H9 (cell line): ENCODE data around the gene MYO5B. TPM values are rescaled to one million over a fixed set of nuclear protein-coding genes. Genes with fewer than 3 reads are reported as not detected.

ENCODE experiments used
- DNase-seq: peaks from one replicate; pipeline ENCODE4 v3.0.0-alpha.2; 2017
- H2AFZ ChIP-seq: one replicate; pipeline ENCODE4 v1.6.1; 2013; ENCODE audit warnings: mild to moderate bottlenecking, low read length, control low read depth, moderate library complexity
- H2AK5ac ChIP-seq: 2 replicates; pipeline ENCODE4 v1.6.1; 2013; ENCODE audit warnings: low read length, control low read depth, mixed read lengths; ENCODE audit not compliant: insufficient read length
- H2BK120ac ChIP-seq: one replicate; pipeline ENCODE4 v1.6.1; 2013; ENCODE audit warnings: low read depth, mild to moderate bottlenecking, low read length, control low read depth, inconsistent platforms; ENCODE audit not compliant: poor library complexity, severe bottlenecking
- H2BK12ac ChIP-seq: 2 replicates; pipeline ENCODE4 v1.6.1; 2013; ENCODE audit warnings: low read length, control low read depth, mixed read lengths, low read depth; ENCODE audit not compliant: insufficient read length
- H2BK15ac ChIP-seq: 2 replicates; pipeline ENCODE4 v1.6.1; 2013; ENCODE audit warnings: low read depth, low read length, control low read depth
- H2BK20ac ChIP-seq: one replicate; pipeline ENCODE4 v1.6.1; 2013; ENCODE audit warnings: low read depth, mild to moderate bottlenecking, low read length, control low read depth, inconsistent platforms; ENCODE audit not compliant: poor library complexity, severe bottlenecking
- H2BK5ac ChIP-seq: 2 replicates; pipeline ENCODE4 v1.6.1; 2013; ENCODE audit warnings: low read length, control low read depth, mixed read lengths; ENCODE audit not compliant: insufficient read length
- H3K14ac ChIP-seq: 2 replicates; pipeline ENCODE4 v1.6.1; 2013; ENCODE audit warnings: low read length, control low read depth; ENCODE audit not compliant: insufficient read depth
- H3K18ac ChIP-seq: 2 replicates; pipeline ENCODE4 v1.6.1; 2013; ENCODE audit warnings: low read depth, mild to moderate bottlenecking, mixed read lengths, low read length, control low read depth; ENCODE audit not compliant: insufficient read length
- H3K23ac ChIP-seq: 2 replicates; pipeline ENCODE4 v1.6.1; 2013; ENCODE audit warnings: low read length, control low read depth, mixed read lengths, low read depth; ENCODE audit not compliant: insufficient read length
- H3K23me2 ChIP-seq: 2 replicates; pipeline ENCODE4 v1.6.1; 2013; ENCODE audit warnings: low read depth, mild to moderate bottlenecking, mixed read lengths, low read length, control low read depth; ENCODE audit not compliant: insufficient read length, poor library complexity, severe bottlenecking
- H3K27ac ChIP-seq: 2 replicates; pipeline ENCODE4 v1.5.1; 2013; ENCODE audit warnings: low read length, control low read depth, mixed read lengths, low read depth; ENCODE audit not compliant: insufficient read length
- H3K27me3 ChIP-seq: 2 replicates; pipeline ENCODE4 v1.6.1; 2013; ENCODE audit warnings: low read length, control low read depth, inconsistent platforms; ENCODE audit not compliant: insufficient read depth
- H3K4ac ChIP-seq: 2 replicates; pipeline ENCODE4 v1.6.1; 2013; ENCODE audit warnings: low read depth, mild to moderate bottlenecking, control low read depth, inconsistent platforms, low read length, moderate library complexity
- H3K4me1 ChIP-seq: 2 replicates; pipeline ENCODE4 v1.6.1; 2013; ENCODE audit warnings: low read length, control low read depth, inconsistent platforms; ENCODE audit not compliant: insufficient read depth
- H3K4me2 ChIP-seq: 2 replicates; pipeline ENCODE4 v1.6.1; 2013; ENCODE audit warnings: low read length, control low read depth, mixed read lengths; ENCODE audit not compliant: insufficient read length, insufficient read depth
- H3K56ac ChIP-seq: 2 replicates; pipeline ENCODE4 v1.6.1; 2013; ENCODE audit warnings: low read depth, mild to moderate bottlenecking, mixed read lengths, low read length, control low read depth; ENCODE audit not compliant: insufficient read length
- H3K79me1 ChIP-seq: 2 replicates; pipeline ENCODE4 v1.6.1; 2013; ENCODE audit warnings: low read depth, mild to moderate bottlenecking, moderate library complexity, low read length, control low read depth, inconsistent platforms; ENCODE audit not compliant: insufficient read depth, poor library complexity, severe bottlenecking
- H3K79me2 ChIP-seq: 2 replicates; pipeline ENCODE4 v1.6.1; 2013; ENCODE audit warnings: low read length, control low read depth, inconsistent platforms; ENCODE audit not compliant: insufficient read depth
- H3K9ac ChIP-seq: 2 replicates; pipeline ENCODE4 v1.6.1; 2013; ENCODE audit warnings: low read length, control low read depth, mixed read lengths; ENCODE audit not compliant: insufficient read length; ENCODE audit errors: extremely low read depth
- H3K9me3 ChIP-seq: one replicate; pipeline ENCODE4 v1.6.1; 2013; ENCODE audit warnings: low read depth, low read length, inconsistent platforms; ENCODE audit not compliant: control insufficient read depth
- H3T11ph ChIP-seq: one replicate; pipeline ENCODE4 v1.6.1; 2013; ENCODE audit warnings: mild to moderate bottlenecking, low read length, control low read depth, inconsistent platforms
- H4K20me1 ChIP-seq: one replicate; pipeline ENCODE4 v1.6.1; 2013; ENCODE audit not compliant: control insufficient read depth, insufficient read length, insufficient read depth
- H4K5ac ChIP-seq: 2 replicates; pipeline ENCODE4 v1.6.1; 2013; ENCODE audit warnings: low read depth, mild to moderate bottlenecking, mixed read lengths, low read length, control low read depth; ENCODE audit not compliant: insufficient read length
- H4K8ac ChIP-seq: replicated peaks from 2 replicates; pipeline ENCODE4 v1.6.1; 2013; ENCODE audit warnings: low read length, control low read depth, mixed read lengths, low read depth; ENCODE audit not compliant: insufficient read length
- H4K91ac ChIP-seq: 2 replicates; pipeline ENCODE4 v1.6.1; 2013; ENCODE audit warnings: low read depth, mild to moderate bottlenecking, moderate library complexity, mixed read lengths, low read length, control low read depth; ENCODE audit not compliant: insufficient read length
- H3K27ac Mint-ChIP-seq, 3 experiments: 2 replicates in 2 of 3; 3 replicates in 1 of 3; pipeline ENCODE4 v1.8.0; 2020 to 2021; ENCODE audit warnings: mixed read lengths in 3 of 3, mild to moderate bottlenecking in 1 of 3, moderate library complexity in 1 of 3
- H3K27me3 Mint-ChIP-seq: 2 replicates; pipeline ENCODE4 v1.8.0; 2021; ENCODE audit warnings: low read depth, mild to moderate bottlenecking, moderate library complexity, mixed read lengths
- H3K36me3 Mint-ChIP-seq, 3 experiments: 2 replicates in 2 of 3; 3 replicates in 1 of 3; pipeline ENCODE4 v1.8.0; 2020 to 2021; ENCODE audit warnings: low read depth in 3 of 3, mixed read lengths in 3 of 3; ENCODE audit not compliant: insufficient read depth in 1 of 3
- H3K4me1 Mint-ChIP-seq, 2 experiments: 2 replicates each; pipeline ENCODE4 v1.8.0; 2020; ENCODE audit warnings: mixed read lengths in 2 of 2
- H3K4me3 Mint-ChIP-seq, 2 experiments: 2 replicates in 1 of 2; 3 replicates in 1 of 2; pipeline ENCODE4 v1.8.0; 2020 to 2021; ENCODE audit warnings: mild to moderate bottlenecking in 2 of 2, mixed read lengths in 2 of 2, moderate library complexity in 1 of 2
- H3K9me3 Mint-ChIP-seq, 2 experiments: 2 replicates in 1 of 2; 3 replicates in 1 of 2; pipeline ENCODE4 v1.8.0; 2020; ENCODE audit warnings: mild to moderate bottlenecking in 2 of 2, mixed read lengths in 2 of 2, moderate library complexity in 1 of 2
- WGBS: extraction: QIAGEN DNeasy Blood & Tissue Kit; methylation state at CpG from one replicate; pipeline ENCODE4 v1.1.7; 2013; ENCODE audit warnings: missing lambda C conversion rate, low lambda C conversion rate, mixed read lengths; ENCODE audit not compliant: insufficient read length; ENCODE audit errors: extremely low coverage; 5-methylcytosine and 5-hydroxymethylcytosine counted together
- total RNA-seq: library from RNA; stranded (reverse); gene quantifications from 2 replicates; pipeline ENCODE4 v1.2.1, GENCODE V29; 2021
- TF ChIP-seq, protein P1 (sequence below): fragments of 200-600 bp; sonication (generic); conservative IDR thresholded peaks from 3 replicates; pipeline ENCODE4 v1.8.0; 2021; ENCODE audit warnings: antibody characterized with exemption, mild to moderate bottlenecking

The MYO5B gene
- total RNA-seq, 1 experiment from 2014 or later, result 9.3 TPM

DNA sequence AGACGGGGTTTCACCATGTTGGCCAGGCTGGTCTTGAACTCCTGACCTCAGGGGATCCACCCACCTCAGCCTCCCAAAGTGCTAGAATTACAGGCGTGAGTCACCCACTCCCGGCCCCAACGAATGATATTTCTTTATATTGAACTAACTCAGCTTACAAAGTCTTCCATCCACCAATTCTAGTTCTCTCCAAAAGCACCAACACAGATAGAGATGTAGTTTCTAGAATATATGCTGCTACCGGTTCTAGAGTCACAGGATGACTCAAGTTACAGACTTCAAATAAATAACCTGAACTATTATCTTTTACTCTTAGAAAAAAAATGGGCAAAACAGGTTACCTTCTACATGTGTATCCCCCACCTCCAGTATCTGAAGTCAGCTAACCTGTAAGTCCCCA is 390.9 kb downstream of the MYO5B start:
- peaks cover 8% of the 10 kb centered on the region; the same call in 1 of the 2 replicates for H3K79me2 ChIP-seq
- no peak overlapping the region for H3K18ac ChIP-seq
- no peak overlapping the region for H2BK5ac ChIP-seq
- H3K79me1 ChIP-seq, result peaks cover 5% of the 10 kb centered on the region
- H3K4ac ChIP-seq, result no peak overlapping the region
- no peak overlapping the region for H3K4me2 ChIP-seq
- H2BK15ac ChIP-seq, result no peak overlapping the region
- H3K9me3 ChIP-seq, result no peaks in the 10 kb centered on the region
- H2AK5ac ChIP-seq, result no peak overlapping the region
- no peak overlapping the region for H4K5ac ChIP-seq
- no peak overlapping the region for H3K9ac ChIP-seq
- no peaks in the 10 kb centered on the region for H3K4me1 ChIP-seq
- no peak overlapping the region for H3K56ac ChIP-seq
- no peak overlapping the region for H2BK20ac ChIP-seq
- no peak overlapping the region for H3K27ac ChIP-seq
- Mint-ChIP-seq H3K9me3 (peaks cover 20 to 24% of the 10 kb centered on the region in 2 experiments), H3K27ac (no peak overlapping the region), H3K36me3 (peaks cover 44 to 54% (median 50%) of the 10 kb centered on the region in 3 experiments), H3K4me1 (no peaks in the 10 kb centered on the region; a peak in 1 of 4 replicates), H3K4me3 (no peak overlapping the region), H3K27me3 (no peaks in the 10 kb centered on the region; the same call in none of the 2 replicates)
- H4K20me1 ChIP-seq, result no peaks in the 10 kb centered on the region
- DNase-seq, result no peak
- WGBS, result no CpG with 5 or more reads among the region's 5 CpGs
- no peaks in the 10 kb centered on the region for H3K23me2 ChIP-seq
- no peak overlapping the region for H3K23ac ChIP-seq
- H2BK12ac ChIP-seq, result no peak overlapping the region
- H2AFZ ChIP-seq, result no peak overlapping the region
- no peak overlapping the region for H4K91ac ChIP-seq
- no peak overlapping the region for H3K14ac ChIP-seq
- TF ChIP-seq, protein P1, sequence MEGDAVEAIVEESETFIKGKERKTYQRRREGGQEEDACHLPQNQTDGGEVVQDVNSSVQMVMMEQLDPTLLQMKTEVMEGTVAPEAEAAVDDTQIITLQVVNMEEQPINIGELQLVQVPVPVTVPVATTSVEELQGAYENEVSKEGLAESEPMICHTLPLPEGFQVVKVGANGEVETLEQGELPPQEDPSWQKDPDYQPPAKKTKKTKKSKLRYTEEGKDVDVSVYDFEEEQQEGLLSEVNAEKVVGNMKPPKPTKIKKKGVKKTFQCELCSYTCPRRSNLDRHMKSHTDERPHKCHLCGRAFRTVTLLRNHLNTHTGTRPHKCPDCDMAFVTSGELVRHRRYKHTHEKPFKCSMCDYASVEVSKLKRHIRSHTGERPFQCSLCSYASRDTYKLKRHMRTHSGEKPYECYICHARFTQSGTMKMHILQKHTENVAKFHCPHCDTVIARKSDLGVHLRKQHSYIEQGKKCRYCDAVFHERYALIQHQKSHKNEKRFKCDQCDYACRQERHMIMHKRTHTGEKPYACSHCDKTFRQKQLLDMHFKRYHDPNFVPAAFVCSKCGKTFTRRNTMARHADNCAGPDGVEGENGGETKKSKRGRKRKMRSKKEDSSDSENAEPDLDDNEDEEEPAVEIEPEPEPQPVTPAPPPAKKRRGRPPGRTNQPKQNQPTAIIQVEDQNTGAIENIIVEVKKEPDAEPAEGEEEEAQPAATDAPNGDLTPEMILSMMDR, result no peak
- H3T11ph ChIP-seq, result no peak overlapping the region
- no peak overlapping the region for H4K8ac ChIP-seq
- no peak overlapping the region for H2BK120ac ChIP-seq
- H3K27me3 ChIP-seq, result no peaks in the 10 kb centered on the region
